HG03469 (cell line): ENCODE results near the gene SHQ1.
"Not testable (repeated sequence)": the region's sequence is repeated elsewhere in the genome, so short reads cannot be mapped to it uniquely, and the experiment has no call there.

Experiments used
- ATAC-seq: cut with Tn5 transposase; IDR thresholded peaks from one replicate; pipeline ENCODE4 v1.9.1; 2021; ENCODE audit warnings: mild to moderate bottlenecking, moderate library complexity, moderate number of reproducible peaks; ENCODE audit not compliant: unreplicated experiment

SHQ1 gene

GRCh38 chr3:72803573-72803972 lies 44.7 kb downstream of the SHQ1 start:
- no peak for ATAC-seq

- no peak for ATAC-seq
Measured at GRCh38 chr3:72802001-72802400, 46.2 kb downstream of the SHQ1 start.

- ATAC-seq: no peak
Measured at GRCh38 chr3:72800869-72801268, 47.4 kb downstream of the SHQ1 start.

GRCh38 chr3:72798552-72799195 lies 49.6 kb downstream of the SHQ1 start:
- no peak for ATAC-seq

- no peak for ATAC-seq
Measured at GRCh38 chr3:72797773-72798543, 50.3 kb downstream of the SHQ1 start.

- no peak for ATAC-seq
Measured at GRCh38 chr3:72794079-72794478, 54.2 kb downstream of the SHQ1 start.

- ATAC-seq: no peak
Measured at GRCh38 chr3:72791161-72791560, 57.1 kb downstream of the SHQ1 start.

- no peak for ATAC-seq
Measured at GRCh38 chr3:72789786-72790185, 58.5 kb downstream of the SHQ1 start.

- ATAC-seq: not testable (repeated sequence)
Measured at GRCh38 chr3:72788232-72788631, 60.0 kb downstream of the SHQ1 start.

- ATAC-seq: no peak
Measured at GRCh38 chr3:72786668-72787067, 61.6 kb downstream of the SHQ1 start.

- no peak for ATAC-seq
Measured at GRCh38 chr3:72784226-72784625, 64.0 kb downstream of the SHQ1 start.

GRCh38 chr3:72782521-72782920 lies 65.7 kb downstream of the SHQ1 start:
- no peak for ATAC-seq

GRCh38 chr3:72769758-72770540 lies 78.3 kb downstream of the SHQ1 start:
- no peak for ATAC-seq

- no peak for ATAC-seq
Measured at GRCh38 chr3:72768936-72769335, 79.3 kb downstream of the SHQ1 start.

- ATAC-seq: no peak
Measured at GRCh38 chr3:72768481-72768880, 79.8 kb downstream of the SHQ1 start.

- ATAC-seq: no peak
Measured at GRCh38 chr3:72768006-72768441, 80.2 kb downstream of the SHQ1 start.

- no peak for ATAC-seq
Measured at GRCh38 chr3:72766866-72767265, 81.4 kb downstream of the SHQ1 start.

- no peak for ATAC-seq
Measured at GRCh38 chr3:72763751-72764440, 84.3 kb downstream of the SHQ1 start.

GRCh38 chr3:72761410-72761809 lies 86.8 kb downstream of the SHQ1 start:
- ATAC-seq: no peak

GRCh38 chr3:72760225-72760624 lies 88.0 kb downstream of the SHQ1 start:
- no peak for ATAC-seq

GRCh38 chr3:72756900-72757299 lies 91.3 kb downstream of the SHQ1 start:
- peak; percentile 100 for ATAC-seq
